Stimulated activated naive CD4-positive, alpha-beta T cell (primary cell): ENCODE data around the gene AIF1L.

ENCODE experiments used
- DNase-seq, 6 experiments: peaks; one replicate each; lab custom pipeline; 2025; lab: John Stamatoyannopoulos, UW

The AIF1L gene

DNA sequence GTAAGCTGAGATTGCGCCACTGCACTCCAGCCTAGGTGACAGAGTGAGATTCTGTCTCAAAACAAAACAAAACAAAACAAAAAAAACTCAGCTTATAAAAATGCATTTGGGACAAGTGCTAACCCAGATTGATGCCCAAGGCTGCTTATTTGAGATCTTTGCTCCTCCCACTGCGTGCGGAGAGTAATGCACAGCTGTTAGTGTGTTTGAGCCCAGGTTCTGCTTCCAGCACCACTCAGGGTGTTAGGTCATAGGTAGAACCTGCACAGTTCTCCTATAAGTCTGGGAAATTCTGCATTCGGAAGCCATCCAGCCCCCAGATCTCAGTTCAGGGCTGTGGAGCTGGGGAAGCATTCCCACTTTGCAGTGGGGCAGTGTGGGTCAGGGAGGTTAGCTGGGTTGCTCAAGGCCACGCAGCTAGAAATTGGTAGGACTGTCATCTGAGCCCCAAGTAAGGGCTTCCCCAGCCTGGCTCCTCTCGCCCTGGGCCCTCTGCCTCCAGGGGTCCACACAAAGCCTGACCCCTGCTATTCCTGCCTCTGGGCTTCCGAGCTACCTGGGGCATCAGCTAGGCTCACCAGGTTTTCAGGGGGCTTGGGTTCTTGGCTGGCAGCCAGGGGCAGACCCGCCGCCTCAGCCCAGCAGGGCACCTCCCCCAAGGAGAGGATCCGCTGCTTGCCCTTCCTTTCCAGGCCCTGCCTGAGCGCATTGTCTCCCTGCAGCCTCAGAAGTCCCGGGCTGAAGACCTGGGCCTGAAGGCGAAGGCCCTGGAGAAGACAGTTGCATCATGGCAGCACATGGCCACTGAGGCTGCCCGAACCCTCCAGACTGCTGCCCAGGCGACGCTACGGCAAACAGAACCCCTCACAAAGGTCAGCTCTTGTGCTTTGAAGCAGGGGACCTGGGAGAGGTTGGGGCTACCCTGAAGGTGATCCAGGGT lies 17.6 kb upstream of the AIF1L start:
- DNase-seq, result no peak

DNA sequence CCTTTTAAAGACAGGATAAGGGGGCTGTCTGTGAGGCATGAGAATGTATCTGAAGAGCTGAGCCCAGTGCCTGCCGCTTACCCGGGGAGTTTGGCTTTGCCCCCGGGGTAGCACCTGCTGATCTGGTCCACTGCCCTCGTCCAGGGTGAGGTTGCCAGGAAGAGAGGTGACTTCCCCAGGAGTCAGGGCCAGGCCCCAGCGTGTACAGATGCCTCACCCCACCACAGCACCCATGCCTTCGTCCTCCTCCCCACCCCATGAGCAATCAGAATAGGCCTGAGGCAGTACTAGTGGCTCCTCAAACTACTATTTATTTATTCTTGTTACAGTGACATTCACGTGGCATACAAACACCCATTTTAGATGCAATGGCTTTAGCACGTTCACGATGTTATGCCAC lies 15.7 kb upstream of the AIF1L start:
- DNase-seq, result no peak

DNA sequence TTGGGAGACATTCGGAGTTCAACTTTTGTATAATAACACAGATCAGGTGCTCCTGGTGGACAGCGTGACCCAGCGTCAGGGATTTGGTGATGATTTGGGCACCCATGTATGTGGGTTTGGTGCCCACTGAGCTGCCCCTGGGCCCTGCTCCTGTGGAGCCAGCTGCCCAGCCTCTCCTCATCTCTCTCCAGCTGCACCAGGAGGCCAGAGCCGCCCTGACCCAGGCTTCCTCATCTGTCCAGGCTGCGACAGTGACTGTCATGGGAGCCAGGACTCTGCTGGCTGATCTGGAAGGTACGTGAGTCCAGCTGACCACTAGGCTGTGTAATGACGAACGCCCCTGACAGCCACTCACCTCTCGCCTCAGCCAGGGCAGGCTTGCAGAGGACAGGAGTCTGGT lies 14.5 kb upstream of the AIF1L start:
- no peak for DNase-seq

DNA sequence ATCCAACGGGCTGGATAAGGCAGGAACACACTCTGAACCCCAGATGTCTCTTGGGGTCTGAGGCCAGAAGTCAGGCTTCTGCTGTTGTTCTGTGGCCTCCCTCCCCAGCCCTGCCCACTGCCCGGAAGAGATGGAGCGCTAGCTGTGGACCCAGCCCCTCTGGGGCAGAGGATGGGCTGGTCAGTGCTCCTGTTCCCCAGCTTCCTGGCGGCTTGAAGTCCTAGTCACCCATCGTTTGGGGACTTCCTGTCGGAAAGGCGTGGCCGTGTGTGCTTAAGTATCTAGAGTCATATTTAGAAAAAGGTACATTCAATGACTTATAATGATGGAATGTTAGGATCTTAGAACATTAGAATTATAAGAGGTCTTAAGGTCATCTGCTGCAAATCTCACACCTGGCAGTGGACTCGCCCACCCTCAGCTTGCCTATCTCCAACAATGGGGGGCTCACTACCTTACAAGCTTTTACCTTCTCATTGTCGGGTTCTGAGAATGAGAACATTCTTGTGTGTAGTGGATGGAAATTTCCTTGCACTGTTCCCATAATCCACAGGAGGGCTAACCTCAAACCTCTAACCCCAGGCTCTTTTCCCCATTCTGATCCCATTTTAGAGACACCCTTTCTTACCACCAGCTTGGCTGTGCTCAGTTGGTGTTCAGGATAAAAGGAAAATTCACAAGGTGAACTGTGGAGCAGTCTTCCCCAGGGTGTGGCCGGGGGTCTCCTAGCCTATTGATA lies 13.4 kb upstream of the AIF1L start:
- DNase-seq, result no peak

DNA sequence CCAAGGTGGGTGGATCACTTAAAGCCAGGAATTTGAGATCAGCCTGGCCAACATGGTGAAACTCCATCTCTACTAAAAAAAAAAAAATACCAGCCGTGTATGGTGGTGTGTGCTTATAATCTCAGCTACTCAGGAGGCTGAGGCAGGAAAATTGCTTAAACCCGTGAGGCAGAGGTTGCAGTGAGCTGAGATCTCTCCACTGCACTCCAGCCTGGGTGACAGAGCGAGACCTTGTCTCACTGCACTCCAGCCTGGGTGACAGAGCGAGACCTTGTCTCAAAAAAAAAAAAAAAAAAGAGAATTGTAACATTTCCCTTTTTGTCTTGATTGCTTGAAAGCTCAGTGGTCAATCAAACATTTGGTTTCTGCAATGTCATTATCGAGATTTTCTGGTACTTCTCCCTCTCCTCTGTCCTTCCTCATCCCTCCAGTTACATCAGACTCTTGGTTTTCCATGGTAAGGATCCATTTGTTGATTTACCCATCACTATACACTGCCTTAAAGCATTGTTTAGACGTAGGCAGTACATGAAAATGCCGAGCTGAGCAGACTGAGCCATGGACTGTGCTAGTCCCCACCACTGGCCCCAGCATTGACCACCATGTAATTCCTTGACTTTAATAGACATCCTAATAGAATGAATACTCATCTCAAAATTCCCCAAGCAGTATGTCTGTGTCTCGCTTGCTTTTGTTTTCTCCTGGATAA lies 11.5 kb upstream of the AIF1L start:
- no peak for DNase-seq

DNA sequence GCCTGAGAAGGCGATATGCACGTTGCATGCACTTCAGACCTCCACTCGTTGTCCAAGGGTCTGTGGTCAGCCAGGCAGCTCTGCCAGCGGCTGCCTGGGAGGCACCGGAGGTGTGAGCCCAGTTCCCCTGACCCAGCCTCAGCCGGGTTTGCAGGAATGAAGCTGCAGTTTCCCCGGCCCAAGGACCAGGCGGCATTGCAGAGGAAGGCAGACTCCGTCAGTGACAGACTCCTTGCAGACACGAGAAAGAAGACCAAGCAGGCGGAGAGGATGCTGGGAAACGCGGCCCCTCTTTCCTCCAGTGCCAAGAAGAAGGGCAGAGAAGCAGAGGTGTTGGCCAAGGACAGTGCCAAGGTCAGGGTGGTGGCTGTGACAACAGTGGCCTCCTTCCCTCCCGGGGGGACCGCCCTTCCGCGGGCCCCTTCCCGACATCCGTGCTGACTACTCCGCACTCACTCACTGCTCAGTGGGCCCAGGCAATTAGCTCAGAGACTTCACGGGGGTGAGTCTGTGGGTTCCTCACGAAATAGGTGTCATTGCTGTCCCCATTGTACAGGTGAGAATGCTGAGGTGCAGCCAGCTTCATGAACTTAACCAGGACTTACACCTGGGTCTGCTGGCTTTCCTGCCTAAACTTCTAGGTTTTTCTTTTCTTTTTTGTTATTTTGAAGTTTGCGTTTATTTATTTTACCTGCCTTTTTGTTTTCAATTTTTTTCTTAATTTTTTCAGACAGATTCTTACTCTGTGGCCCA lies 10.8 kb upstream of the AIF1L start:
- DNase-seq, result no peak

DNA sequence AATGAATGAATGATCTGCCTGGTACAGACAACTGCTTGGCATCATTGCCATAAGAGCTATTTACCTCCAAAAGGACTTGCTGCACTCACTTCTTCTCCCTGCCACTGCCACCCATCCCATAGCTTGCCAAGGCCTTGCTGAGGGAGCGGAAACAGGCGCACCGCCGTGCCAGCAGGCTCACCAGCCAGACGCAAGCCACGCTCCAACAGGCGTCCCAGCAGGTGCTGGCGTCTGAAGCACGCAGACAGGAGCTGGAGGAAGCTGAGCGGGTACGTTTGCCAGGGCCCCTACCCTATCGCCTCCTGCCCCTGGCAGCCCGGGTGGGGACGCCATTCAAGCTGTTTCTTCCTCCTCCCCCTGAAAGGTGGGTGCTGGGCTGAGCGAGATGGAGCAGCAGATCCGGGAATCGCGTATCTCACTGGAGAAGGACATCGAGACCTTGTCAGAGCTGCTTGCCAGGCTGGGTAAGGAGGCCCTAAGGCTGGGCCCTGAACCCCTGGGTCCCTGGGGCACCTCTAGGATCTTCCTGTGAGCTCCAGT lies 8.9 kb upstream of the AIF1L start:
- no peak for DNase-seq

DNA sequence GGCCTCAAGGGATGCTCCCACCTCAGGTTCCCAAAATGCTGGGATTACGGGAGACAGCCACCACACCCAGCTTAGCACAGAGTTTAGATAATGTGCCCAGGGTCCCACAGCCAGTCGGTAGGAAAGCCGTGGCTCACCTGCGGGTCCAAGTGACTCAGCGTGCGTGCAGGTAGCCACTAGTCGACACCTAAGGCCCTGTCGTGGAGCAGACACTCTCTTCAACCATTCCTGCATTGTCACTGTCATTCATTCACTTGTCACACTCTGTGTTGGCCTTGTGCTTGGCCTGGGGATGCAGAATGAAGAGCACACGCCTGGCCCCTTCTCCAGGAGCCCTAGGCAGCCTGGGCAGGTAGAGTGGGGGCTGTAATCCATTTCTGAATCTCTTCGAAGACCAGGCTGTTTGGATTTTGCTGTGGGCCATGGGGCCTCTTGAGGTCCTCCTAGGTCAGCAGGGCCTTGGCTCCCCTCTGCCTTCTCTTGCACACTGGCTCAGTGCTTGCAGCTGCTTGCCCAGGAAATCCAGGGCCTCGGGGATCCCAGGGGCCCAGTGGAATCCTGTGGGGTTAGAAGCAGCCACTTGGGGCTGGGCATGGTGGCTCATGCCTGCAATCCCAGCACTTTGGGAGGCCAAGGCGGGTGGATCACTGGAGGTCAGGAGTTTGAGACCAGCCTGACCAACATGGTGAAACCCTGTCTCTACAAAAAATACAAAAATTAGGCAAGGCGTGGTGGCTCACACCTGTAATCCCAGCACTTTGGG lies 6.1 kb upstream of the AIF1L start:
- no peak for DNase-seq

DNA sequence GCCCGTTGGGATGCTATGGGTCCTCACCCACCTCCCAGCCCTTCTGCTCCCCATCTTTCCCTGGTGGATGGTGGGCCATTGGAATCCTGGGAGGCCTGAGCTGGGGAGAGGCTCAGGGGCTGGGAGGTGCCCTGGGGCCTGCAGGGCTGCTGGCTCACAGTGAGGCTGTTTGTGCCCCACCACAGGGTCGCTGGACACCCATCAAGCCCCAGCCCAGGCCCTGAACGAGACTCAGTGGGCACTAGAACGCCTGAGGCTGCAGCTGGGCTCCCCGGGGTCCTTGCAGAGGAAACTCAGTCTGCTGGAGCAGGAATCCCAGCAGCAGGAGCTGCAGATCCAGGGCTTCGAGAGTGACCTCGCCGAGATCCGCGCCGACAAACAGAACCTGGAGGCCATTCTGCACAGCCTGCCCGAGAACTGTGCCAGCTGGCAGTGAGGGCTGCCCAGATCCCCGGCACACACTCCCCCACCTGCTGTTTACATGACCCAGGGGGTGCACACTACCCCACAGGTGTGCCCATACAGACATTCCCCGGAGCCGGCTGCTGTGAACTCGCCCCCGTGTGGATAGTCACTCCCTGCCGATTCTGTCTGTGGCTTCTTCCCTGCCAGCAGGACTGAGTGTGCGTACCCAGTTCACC lies 4.9 kb upstream of the AIF1L start:
- no peak for DNase-seq

DNA sequence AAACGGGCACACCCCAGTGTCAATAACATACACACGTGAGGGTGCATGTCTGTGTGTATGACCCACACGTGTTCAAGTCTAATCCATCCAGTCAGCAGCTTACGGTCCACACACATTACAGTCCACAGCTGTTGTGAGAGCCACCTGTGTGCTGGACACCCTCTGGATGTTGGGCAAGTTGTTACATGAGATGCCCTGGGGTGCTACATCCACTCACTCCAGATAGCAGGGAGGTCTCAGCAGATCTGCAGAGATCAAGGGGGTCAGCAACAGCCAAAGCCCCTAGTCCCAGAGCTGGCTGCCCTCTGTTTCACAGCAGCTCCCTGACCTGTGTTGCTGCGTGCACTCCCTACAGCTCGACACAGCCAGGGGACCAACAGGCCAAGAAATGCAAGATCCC lies 4.3 kb upstream of the AIF1L start:
- no peak for DNase-seq

DNA sequence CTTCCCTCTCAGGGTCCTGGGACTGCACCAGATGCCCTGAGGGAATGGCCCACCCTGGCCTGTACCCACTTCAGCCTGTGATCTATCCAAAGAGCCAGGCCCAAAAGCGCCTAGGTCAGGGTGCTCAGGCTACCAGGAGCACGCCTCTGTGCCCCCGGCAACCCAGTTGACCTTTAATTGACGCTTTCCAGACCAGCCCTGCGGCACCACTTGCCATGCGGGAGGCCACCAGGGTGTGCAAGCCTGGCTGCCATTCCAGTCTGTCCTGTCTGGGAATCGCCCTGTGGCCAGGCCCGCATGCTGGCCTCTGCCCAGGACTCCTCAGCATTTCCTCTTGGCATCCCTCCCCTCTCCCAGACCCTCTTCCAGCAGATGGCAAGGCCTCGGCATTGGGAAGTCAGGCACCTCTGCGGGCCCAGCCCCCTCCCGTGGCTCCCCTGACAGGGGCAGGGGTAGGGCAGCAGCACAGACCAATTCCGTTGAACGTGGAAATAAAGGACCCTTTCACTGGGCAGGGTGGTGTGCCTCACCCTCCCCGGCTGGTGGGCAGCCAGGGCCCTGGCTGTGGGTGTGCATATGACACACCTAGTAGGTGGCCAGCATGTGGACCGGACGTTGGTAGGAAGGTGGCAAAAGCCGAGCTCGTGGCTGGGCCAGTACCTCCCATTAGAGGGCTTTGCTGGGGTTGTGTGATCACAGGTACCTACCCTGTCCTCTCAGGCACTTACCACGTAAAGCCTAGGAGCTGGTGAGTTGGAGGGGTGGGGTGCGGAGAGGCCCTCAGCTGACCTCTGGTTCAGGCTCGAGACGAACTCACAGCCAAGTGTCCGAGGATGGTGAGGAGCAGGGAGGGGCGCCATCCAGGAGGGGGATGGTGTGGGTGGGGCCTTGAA lies 3.5 kb upstream of the AIF1L start:
- no peak for DNase-seq

DNA sequence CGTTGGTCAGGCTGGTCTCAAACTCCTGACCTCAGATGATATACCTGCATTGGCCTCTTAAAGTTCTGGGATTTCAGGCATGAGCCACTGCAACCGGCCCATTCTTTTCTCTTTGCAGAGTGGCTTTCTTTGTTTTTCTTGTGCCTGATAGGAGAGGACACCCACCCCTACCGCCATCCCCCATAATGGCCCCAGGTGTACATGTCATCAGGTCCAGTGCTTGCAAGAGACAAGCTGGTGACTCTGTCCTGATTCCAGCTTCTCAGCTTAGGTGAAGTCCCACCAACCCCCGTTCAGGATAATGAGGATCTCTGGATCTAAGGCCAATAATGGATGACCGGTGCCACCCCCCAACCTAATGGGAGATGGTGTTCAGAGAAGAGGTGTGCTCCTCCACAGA lies 2.3 kb upstream of the AIF1L start:
- DNase-seq, result no peak

DNA sequence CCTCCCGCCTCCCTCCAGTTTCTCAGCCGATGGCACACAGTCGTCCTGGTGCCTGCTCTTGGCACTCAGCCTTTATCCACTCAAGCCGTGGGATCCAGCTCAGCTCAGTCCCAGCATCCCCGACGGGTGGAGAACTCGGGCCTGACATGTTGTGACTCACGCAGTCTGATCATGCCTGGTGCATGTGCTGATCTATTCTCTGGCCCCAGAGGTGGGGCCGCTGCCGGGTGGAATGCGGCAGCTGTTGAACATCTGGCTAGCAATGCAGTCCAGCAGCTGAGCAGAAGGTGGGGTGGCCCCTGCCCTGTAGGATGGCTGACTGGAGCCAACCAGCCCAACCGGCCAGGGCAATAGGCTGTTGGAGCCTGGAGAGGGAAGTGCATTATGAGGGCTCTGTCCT lies 1.7 kb upstream of the AIF1L start:
- no peak for DNase-seq

DNA sequence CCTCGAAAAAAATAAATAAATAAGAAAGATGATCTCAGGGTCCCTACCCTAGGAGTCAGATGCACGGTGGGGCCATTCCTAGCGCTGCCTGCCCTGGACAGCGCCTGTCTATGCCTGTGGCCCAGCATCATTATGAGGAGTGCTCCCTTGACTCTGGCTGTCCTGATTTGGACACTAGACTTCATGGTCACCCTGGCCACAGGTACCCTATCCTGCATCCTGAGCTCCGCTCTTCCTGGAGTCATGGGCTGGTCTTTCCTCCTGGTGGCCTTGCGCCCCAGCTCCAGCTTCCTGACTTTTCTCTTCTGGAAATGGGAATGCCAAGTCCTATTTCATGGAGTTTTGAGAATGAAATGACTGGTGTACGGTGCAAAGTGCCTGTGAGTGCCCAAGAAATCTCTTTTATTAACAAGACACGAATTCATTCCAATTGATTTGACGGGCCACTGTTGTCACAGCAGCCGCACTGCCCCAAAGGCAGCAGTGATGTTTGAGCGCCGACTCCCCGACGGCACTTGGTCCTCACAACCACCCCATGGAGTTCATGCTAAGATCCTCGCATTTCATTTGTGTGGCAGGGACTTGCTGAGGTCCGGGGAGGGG lies 564 bp upstream of the AIF1L start:
- DNase-seq, result no peak

DNA sequence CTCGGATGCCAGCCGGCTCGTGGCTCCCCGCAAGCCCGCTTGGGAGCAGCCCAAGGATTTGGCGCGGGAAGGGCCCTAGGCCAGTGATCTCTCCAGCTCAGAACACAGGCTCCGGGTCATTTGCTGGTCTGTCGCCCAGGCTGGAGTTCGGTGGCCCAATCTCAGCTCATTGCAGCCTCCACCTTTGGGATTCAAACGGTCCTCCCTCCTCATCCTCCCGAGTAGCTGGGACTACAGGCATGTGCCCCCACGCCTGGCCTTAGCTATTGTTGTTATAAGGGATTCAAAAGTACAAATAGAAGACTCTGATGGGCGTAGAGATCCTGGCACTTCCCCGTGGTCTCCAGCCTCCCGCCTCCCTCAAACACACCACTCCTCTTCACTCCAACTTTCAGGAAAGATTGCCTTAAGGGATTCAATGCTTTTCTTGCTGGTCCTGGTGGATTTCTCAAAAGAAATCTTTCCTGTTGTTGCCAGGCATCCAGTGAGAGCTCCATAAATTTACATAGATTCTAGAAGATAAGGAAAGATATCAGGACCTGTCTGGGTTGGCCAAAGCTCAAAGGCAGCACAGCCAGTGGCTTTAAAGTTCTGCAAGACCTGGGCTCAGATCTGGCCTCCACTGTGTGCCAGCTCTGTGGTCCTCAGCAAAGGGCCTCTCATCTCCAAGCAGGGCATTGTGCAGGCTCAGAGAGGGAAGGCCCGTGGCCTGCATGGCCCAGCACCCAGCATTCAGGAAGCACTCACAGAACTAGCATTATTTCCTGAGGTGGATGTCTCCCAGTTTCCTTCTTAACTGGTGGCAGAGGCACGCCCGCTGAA lies 1.0 kb downstream of the AIF1L start:
- DNase-seq, result no peak

DNA sequence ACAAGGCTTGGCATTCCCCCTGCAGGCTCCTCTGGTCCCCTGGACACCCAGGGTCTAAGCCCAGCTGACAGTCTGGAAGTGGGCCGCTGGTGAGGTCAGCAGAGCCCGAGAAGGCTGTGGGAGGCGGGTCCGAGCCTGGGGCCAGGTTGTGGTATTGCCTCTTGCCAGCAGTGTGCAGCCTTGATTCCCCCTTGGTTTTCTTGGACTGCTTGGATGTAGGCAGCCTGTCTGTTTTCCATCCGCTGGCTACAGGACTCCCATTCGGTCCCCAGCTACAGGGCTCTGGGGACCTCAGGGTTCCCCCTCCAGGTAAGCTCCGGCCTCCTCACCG lies 1.6 kb downstream of the AIF1L start:
- no peak for DNase-seq

DNA sequence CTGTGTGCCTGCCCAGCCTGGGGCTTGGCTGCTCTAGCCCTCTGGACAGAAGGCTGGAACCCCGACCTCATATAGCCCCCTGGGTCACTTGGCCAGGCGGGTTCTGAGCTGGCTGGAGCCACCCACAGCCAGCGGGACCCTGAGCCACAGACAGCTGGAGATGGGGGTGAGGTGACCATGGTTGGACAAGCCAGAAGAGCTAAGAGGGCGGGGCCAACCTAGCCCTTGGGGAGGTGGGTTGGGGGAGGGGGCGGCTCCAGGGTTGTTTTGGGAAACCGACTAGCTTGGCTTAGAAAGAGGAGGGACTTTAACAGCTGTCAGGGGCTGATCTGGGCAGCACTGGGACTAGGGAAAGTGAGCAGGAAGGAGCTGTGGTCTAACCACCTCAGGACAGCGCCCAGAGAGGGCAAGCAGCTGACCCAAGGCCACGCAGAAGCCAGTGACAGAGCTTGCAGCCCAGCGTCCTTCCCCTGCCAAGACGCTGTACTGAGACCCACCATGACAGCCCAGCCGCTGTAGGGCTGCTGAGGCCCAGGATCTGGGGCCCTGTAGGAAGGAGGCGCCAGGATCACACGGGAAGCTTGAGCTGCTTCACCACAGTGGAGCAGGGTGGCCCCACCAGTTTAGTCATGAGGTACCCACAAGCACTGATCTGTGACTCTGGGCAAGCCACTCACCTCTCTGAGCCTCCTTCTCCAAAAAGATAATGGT lies 2.2 kb downstream of the AIF1L start:
- no peak for DNase-seq
